Effector memory CD8-positive, alpha-beta T cell (primary cell): ENCODE data around the gene CST9L.

Source experiments
- ATAC-seq: fragments of 150-1000 bp; cut with Tn5 transposase; replicated peaks from 2 replicates; pipeline ENCODE4 v1.10.0; 2021; ENCODE audit warnings: mild to moderate bottlenecking, moderate library complexity
- DNase-seq, 3 experiments: peaks; one replicate each; pipeline ENCODE4 v3.0.0; 2021
- H3K27ac Mint-ChIP-seq, 2 donors: one replicate each; pipeline ENCODE4 v1.8.0; 2022; ENCODE audit warnings: mild to moderate bottlenecking in 2 of 2, mixed read lengths in 2 of 2, moderate library complexity in 2 of 2
- H3K27me3 Mint-ChIP-seq, 2 donors: one replicate each; pipeline ENCODE4 v1.8.0; 2022; ENCODE audit warnings: mixed read lengths in 2 of 2
- H3K36me3 Mint-ChIP-seq: one replicate; pipeline ENCODE4 v1.8.0; 2022; ENCODE audit warnings: mild to moderate bottlenecking, moderate library complexity, mixed read lengths; ENCODE audit not compliant: insufficient read depth
- H3K4me1 Mint-ChIP-seq, 2 donors: one replicate each; pipeline ENCODE4 v1.8.0; 2022; ENCODE audit warnings: low read depth in 2 of 2, mixed read lengths in 2 of 2
- H3K4me3 Mint-ChIP-seq, 2 donors: one replicate each; pipeline ENCODE4 v1.8.0; 2022; ENCODE audit warnings: mild to moderate bottlenecking in 2 of 2, mixed read lengths in 2 of 2, moderate library complexity in 2 of 2
- H3K9me3 Mint-ChIP-seq, 2 donors: one replicate each; pipeline ENCODE4 v1.8.0; 2022; ENCODE audit warnings: mixed read lengths in 2 of 2

CST9L gene

GRCh38 chr20:23602241-23602640 is 34.0 kb upstream of the CST9L start:
- ATAC-seq (no peak), DNase-seq (no peak)
- Mint-ChIP-seq H3K36me3 (peaks cover 3% of the 10 kb centered on the region), H3K4me3 (no peak overlapping the region), H3K27me3 (peaks cover 10 to 25% of the 10 kb centered on the region in 2 donors), H3K27ac (peak overlapping the region in 1 of 2 donors; percentile 60), H3K9me3 (no peaks in the 10 kb centered on the region), H3K4me1 (peaks cover 4 to 9% of the 10 kb centered on the region in 2 donors)

GRCh38 chr20:23601715-23602114 is 33.4 kb upstream of the CST9L start:
- no peak for ATAC-seq
- Mint-ChIP-seq H3K36me3 (peaks cover 3% of the 10 kb centered on the region), H3K4me1 (peaks cover 3 to 6% of the 10 kb centered on the region in 2 donors), H3K27ac (no peak overlapping the region), H3K27me3 (peaks cover 10 to 25% of the 10 kb centered on the region in 2 donors), H3K9me3 (no peaks in the 10 kb centered on the region), H3K4me3 (no peak overlapping the region)
- DNase-seq: no peak

- Mint-ChIP-seq H3K36me3 (no peaks in the 10 kb centered on the region), H3K4me1 (peaks cover 0 to 3% of the 10 kb centered on the region in 2 donors), H3K27me3 (peaks cover 0 to 15% of the 10 kb centered on the region in 2 donors), H3K27ac (no peak overlapping the region), H3K9me3 (no peaks in the 10 kb centered on the region), H3K4me3 (no peak overlapping the region)
- DNase-seq: no peak
- no peak for ATAC-seq
Measured at GRCh38 chr20:23598481-23598880, 30.2 kb upstream of the CST9L start.

- no peaks in the 10 kb centered on the region for H3K27me3 Mint-ChIP-seq
- H3K9me3 Mint-ChIP-seq: no peaks in the 10 kb centered on the region
- H3K4me1 Mint-ChIP-seq: no peaks in the 10 kb centered on the region
- H3K4me3 Mint-ChIP-seq: no peak overlapping the region
- H3K36me3 Mint-ChIP-seq: no peaks in the 10 kb centered on the region
- no peak overlapping the region for H3K27ac Mint-ChIP-seq
- no peak for DNase-seq
- no peak for ATAC-seq
Measured at GRCh38 chr20:23596579-23597250, 28.4 kb upstream of the CST9L start.

- H3K4me1 Mint-ChIP-seq: no peaks in the 10 kb centered on the region
- no peaks in the 10 kb centered on the region for H3K27me3 Mint-ChIP-seq
- H3K36me3 Mint-ChIP-seq: no peaks in the 10 kb centered on the region
- no peak overlapping the region for H3K4me3 Mint-ChIP-seq
- ATAC-seq: no peak
- DNase-seq: no peak
- no peaks in the 10 kb centered on the region for H3K9me3 Mint-ChIP-seq
- H3K27ac Mint-ChIP-seq: no peak overlapping the region
Measured at GRCh38 chr20:23595941-23596340, 27.7 kb upstream of the CST9L start.

GRCh38 chr20:23588434-23589403 is 20.4 kb upstream of the CST9L start:
- peaks cover 24 to 40% of the 10 kb centered on the region in 2 donors for H3K27me3 Mint-ChIP-seq
- peaks cover 7 to 8% of the 10 kb centered on the region in 2 donors for H3K4me1 Mint-ChIP-seq
- H3K27ac Mint-ChIP-seq: peak overlapping the region in 1 of 2 donors; percentile 47
- no peaks in the 10 kb centered on the region for H3K36me3 Mint-ChIP-seq
- DNase-seq (no peak), ATAC-seq (no peak)
- peak overlapping the region in 1 of 2 donors; percentile 51 for H3K4me3 Mint-ChIP-seq
- no peaks in the 10 kb centered on the region for H3K9me3 Mint-ChIP-seq

GRCh38 chr20:23587631-23588030 is 19.3 kb upstream of the CST9L start:
- DNase-seq: no peak
- peaks cover 7 to 8% of the 10 kb centered on the region in 2 donors for H3K4me1 Mint-ChIP-seq
- H3K27me3 Mint-ChIP-seq: peaks cover 31 to 41% of the 10 kb centered on the region in 2 donors
- ATAC-seq: no peak
- no peak overlapping the region for H3K27ac Mint-ChIP-seq
- no peak overlapping the region for H3K4me3 Mint-ChIP-seq
- no peaks in the 10 kb centered on the region for H3K36me3 Mint-ChIP-seq
- H3K9me3 Mint-ChIP-seq: no peaks in the 10 kb centered on the region

- Mint-ChIP-seq H3K27me3 (peaks cover 38 to 48% of the 10 kb centered on the region in 2 donors), H3K4me1 (peaks cover 7 to 8% of the 10 kb centered on the region in 2 donors), H3K4me3 (no peak overlapping the region), H3K36me3 (no peaks in the 10 kb centered on the region), H3K9me3 (no peaks in the 10 kb centered on the region), H3K27ac (no peak overlapping the region)
- ATAC-seq (no peak), DNase-seq (no peak)
Measured at GRCh38 chr20:23586735-23587525, 18.6 kb upstream of the CST9L start.

GRCh38 chr20:23585808-23586734 is 17.8 kb upstream of the CST9L start:
- Mint-ChIP-seq H3K4me3 (no peak overlapping the region), H3K9me3 (no peaks in the 10 kb centered on the region), H3K27me3 (peaks cover 46 to 57% of the 10 kb centered on the region in 2 donors), H3K4me1 (peaks cover 7 to 8% of the 10 kb centered on the region in 2 donors), H3K36me3 (no peaks in the 10 kb centered on the region), H3K27ac (no peak overlapping the region)
- ATAC-seq (no peak), DNase-seq (no peak)

GRCh38 chr20:23585449-23585807 is 17.1 kb upstream of the CST9L start:
- H3K9me3 Mint-ChIP-seq: no peaks in the 10 kb centered on the region
- ATAC-seq: no peak
- H3K27me3 Mint-ChIP-seq: peaks cover 53 to 63% of the 10 kb centered on the region in 2 donors
- DNase-seq: no peak
- peaks cover 7 to 8% of the 10 kb centered on the region in 2 donors for H3K4me1 Mint-ChIP-seq
- H3K36me3 Mint-ChIP-seq: no peaks in the 10 kb centered on the region
- H3K27ac Mint-ChIP-seq: no peak overlapping the region
- no peak overlapping the region for H3K4me3 Mint-ChIP-seq

GRCh38 chr20:23584434-23585199 is 16.3 kb upstream of the CST9L start:
- Mint-ChIP-seq H3K27ac (no peak overlapping the region), H3K9me3 (no peaks in the 10 kb centered on the region), H3K27me3 (peaks cover 56 to 68% of the 10 kb centered on the region in 2 donors), H3K4me3 (no peak overlapping the region), H3K36me3 (no peaks in the 10 kb centered on the region), H3K4me1 (peaks cover 7 to 8% of the 10 kb centered on the region in 2 donors)
- ATAC-seq: no peak
- DNase-seq: no peak

GRCh38 chr20:23583526-23583925 is 15.2 kb upstream of the CST9L start:
- H3K4me3 Mint-ChIP-seq: no peak overlapping the region
- DNase-seq (no peak), ATAC-seq (no peak)
- peaks cover 56 to 64% of the 10 kb centered on the region in 2 donors for H3K27me3 Mint-ChIP-seq
- no peak overlapping the region for H3K27ac Mint-ChIP-seq
- peaks cover 2% of the 10 kb centered on the region in 2 donors for H3K4me1 Mint-ChIP-seq
- no peaks in the 10 kb centered on the region for H3K36me3 Mint-ChIP-seq
- H3K9me3 Mint-ChIP-seq: no peaks in the 10 kb centered on the region
